VCaP (cell line): ENCODE data around the gene YPEL2.

Experiments used
- H3K27ac ChIP-seq: fragments of 450-650 bp; 2 replicates; pipeline ENCODE4 v1.5.1; 2017
- CTCF ChIP-seq: fragments of 450-650 bp; conservative IDR thresholded peaks from 2 replicates; pipeline ENCODE4 v1.5.1; 2017; ENCODE audit warnings: mild to moderate bottlenecking, moderate library complexity

YPEL2 gene

GRCh38 chr17:59332749-59333377 is 1.4 kb downstream of the YPEL2 start:
- no peak for TF ChIP-seq CTCF
- peak overlapping the region; percentile 90 for H3K27ac ChIP-seq

GRCh38 chr17:59333836-59334235 is 2.4 kb downstream of the YPEL2 start:
- no peak overlapping the region; the same call in 1 of the 2 replicates for H3K27ac ChIP-seq
- TF ChIP-seq CTCF, result no peak

GRCh38 chr17:59335685-59336084 is 4.2 kb downstream of the YPEL2 start:
- H3K27ac ChIP-seq, result no peak overlapping the region
- TF ChIP-seq CTCF, result no peak

- H3K27ac ChIP-seq, result no peak overlapping the region
- TF ChIP-seq CTCF, result no peak
Measured at GRCh38 chr17:59337741-59338299, 6.4 kb downstream of the YPEL2 start.

- TF ChIP-seq CTCF, result no peak
Measured at GRCh38 chr17:59338498-59338897, 7.0 kb downstream of the YPEL2 start.

GRCh38 chr17:59341922-59342321 is 10.5 kb downstream of the YPEL2 start:
- no peak overlapping the region for H3K27ac ChIP-seq
- no peak for TF ChIP-seq CTCF

More at GRCh38 chr17:59338498-59338897, 7.0 kb downstream of the YPEL2 start:
- H3K27ac ChIP-seq, result no peak overlapping the region

- H3K27ac ChIP-seq, result no peak overlapping the region
- no peak for TF ChIP-seq CTCF
Measured at GRCh38 chr17:59342681-59343131, 11.3 kb downstream of the YPEL2 start.
